GM19193 (cell line): Measurements from ENCODE around the gene ALDH3B2.

Experiments used
- POLR2A ChIP-seq: IDR thresholded peaks from 4 replicates; pipeline ENCODE4 v1.6.1; 2011; ENCODE audit not compliant: insufficient read depth, insufficient read length; ENCODE audit errors: extremely low read depth

The ALDH3B2 gene

DNA sequence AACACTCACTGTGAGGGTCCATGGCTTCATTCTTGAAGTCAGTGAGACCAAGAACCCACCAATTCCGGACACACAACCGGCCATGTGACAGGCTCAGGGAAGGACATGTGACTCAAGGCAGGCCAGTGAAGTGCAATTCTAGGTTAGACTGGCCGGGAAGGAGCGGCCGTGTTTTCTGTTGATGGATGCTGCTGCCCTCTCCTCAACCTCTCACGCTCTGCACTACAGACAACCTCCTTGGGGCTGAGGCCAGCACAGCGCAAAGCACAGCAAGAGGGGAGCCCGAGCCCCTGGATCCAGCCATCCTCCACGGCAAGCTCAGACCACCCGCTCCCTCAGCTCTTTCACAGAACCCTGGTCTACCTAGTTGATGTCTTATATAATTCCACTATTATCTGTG is 47.5 kb downstream of the ALDH3B2 start:
- no peak for TF ChIP-seq POLR2A

GRCh38 chr11:67617243-67617953 is 57.0 kb downstream of the ALDH3B2 start:
- TF ChIP-seq POLR2A, result no peak

DNA sequence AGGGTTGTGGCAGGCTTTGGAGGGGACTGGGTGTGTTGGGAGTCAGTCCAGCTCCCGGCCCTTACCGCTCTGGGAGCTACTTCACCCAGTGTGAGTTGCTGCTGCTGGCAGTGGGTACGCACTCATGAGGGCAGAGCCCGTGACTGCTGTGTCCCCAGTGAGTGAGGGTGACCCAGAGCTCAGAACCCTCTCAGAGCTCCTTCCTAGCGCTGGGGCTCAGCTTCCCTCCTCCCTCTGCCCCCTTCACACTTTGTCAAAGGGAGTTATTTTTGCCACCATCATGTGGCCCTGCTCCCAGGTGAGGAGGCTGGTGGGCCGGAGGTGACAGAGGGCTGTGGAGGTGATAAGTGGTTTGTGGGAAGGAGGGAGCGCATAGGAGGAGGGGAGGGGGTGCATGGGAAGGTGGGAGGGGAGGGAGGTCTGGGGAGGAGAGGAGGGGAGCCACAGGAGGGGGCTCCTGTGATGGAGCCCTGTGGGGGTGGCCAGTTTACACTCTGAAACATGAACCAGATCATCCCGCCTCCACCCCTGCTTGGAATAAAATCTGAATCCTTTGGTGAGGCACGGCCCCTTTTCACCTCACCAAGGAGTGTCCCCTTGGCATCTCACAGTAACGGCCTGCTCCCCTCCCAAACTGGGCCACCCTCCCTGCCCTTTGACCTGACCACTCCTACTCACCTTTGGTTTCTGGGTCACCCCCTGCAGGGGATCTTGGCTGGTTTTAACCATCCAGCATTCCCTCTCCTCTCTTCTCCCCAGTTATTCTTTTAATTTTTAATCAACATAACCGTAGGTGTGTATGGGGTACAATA is 57.8 kb downstream of the ALDH3B2 start:
- no peak for TF ChIP-seq POLR2A

DNA sequence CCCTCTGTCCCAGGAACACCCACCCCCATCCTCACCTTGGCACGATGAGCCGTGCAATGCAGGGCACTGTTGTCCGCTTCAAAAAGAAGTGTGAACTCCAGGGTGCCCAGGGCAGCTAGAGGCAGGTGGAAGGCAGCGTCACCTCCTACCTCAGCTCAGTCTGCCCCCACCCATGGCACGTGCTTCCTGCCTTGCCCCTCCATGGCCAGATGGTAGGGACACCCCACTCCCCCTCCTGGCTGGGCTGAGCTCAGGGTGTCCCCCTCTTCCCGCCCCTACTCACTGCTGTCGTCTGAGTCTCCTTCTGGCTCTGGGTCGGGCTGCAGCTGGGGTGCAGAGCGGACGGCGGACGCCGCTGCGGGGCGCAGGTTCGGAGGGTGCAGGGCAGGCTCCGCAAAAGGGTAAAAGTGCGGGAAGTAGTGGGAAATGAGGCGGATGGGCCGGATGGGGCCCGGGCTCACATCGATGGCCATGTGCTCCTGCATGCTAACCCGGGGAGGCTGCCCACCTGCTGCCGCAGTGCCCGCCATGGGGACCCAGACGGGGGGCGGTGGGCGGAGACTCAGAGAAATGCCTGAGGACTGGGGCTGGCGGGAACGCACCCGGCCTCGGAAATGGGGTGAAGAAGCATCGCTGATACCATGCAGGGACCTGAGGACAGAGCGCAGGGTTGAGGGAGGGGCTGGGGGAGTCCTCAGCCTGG is 58.5 kb downstream of the ALDH3B2 start:
- no peak for TF ChIP-seq POLR2A

DNA sequence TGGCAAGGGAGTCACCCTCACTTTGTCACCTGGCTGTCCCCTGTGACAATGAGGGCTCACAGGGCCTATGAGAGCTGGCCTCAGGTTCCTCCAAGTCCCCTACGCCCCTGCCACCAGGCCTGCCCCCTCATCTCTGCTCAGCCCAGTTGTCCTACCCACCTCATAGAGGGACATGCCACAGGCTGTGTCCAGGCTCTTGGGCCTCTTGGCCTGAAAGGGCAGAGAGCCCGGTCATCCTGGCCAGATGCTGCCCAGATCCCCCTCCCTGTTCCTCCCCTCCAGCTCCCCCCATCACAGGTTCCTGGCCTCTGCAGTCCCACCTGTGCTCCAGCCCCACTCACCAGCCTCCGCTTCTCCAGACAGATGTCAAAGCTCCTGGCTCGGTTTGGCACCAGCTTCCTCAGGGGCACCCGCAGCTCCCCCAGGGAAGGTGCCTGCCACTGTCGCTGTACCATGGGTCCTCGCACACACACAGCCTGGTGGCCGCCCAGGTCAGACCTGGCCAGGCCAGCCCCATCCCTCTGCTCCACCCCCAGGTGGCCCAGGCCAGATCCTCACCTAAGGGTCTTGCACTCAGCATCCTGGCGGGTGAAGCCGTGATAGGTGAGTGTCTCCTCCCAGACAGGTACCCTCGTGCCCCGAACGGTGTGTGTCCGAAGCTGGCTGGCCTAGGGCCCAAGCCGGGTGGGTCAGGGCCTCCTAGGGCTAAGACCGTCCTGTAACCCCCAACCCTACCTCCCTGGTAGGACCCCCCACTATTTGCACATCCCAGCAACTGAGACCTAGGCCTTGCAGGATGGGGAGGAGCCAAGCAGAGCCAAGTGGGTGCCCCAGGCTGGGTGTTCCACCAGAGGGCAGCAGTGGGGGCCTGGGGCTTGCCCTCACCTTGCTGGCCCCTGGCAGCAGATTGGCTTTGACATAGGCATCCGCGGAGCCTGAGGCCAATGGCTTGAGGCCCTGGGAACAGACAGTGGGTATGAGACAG is 59.4 kb downstream of the ALDH3B2 start:
- TF ChIP-seq POLR2A, result no peak

DNA sequence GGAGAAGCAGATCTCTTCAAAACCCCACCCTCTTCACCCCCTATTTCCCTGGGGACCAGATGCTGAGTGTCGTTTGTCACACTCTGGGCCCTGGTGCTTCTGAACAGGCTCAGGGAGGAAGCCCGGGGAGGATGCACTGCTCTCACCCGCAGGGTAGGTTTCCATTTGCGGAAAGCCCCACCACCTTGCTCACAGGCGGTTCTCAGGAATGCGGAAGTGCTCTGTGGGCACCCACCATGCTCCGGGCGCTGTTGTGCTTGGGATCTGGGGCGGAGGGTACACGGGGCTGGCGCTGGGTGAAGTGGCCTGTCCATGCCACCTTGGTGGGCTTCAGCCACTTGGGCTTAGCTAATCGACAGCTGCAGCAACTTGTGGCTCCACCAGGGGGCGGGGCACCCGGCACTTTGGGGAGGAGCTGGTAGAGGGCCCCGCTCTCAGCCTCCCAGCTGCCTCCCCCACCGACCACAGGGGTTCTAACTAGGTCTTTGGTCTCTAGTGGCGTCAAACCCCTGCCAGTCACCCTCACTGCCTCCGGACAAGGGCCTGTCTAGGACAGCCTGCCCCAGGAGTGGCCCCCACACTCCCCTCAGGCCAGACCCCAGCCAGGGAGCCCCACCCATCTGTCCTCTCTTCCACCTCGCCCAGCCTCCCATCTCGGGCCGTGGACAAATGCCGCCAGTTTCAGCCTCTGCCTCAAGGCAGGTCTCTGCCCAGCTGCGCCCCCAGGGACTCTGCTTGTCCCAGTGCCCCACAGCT is 60.3 kb downstream of the ALDH3B2 start:
- peak; percentile 85 for TF ChIP-seq POLR2A

DNA sequence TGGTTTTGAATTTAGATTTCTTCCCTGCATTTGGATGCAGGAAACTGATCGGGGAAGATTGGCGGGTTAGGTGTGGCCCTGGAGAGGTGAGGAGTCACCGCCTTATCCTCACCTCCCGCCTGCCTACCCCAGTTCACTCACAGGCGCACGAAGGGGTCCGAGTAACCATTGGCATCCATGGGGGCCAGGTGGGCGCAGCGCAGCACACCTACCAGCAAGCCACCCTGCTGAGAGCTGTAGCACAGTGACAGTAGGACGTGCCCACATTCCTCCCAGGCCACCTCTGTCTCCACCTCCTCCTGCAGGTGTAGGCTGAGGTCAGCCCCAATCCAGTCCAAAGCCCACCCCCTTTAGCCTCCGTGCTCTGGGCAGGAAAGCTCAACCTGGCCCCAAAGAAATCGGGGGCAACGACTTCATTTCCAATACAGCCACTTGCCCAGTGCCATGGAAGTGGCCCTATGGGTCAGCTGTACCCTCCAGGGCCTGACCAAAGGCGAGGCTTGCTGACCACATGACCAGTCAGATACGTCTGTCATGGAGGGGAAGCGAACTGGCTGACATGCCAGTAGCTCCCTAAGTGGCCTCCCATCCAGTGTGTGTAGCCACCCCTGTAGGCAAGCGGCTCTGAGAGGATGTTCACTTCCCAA is 61.0 kb downstream of the ALDH3B2 start:
- TF ChIP-seq POLR2A, result no peak

- TF ChIP-seq POLR2A, result no peak
These were observed 61.7 kb downstream of the ALDH3B2 start for GRCh38 chr11:67612751-67613150.
